Measurements from ENCODE around the gene ZNF821.

DNA sequence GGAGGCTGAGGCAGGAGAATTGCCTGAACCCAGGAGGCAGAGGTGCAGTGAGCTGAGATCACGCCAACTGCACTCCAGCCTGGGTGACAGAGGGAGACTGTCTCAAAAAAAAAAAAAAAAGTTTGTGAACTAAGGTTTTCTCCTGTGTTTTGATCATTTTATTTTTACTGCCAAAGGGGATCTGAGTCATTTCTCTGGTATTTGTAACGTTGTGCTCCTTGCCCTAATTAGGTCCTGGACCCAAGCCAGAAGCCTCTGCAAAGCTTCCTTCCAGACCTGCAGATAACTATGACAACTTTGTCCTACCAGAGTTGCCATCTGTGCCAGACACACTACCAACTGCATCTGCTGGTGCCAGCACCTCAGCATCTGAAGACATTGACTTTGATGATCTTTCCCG is 43.4 kb upstream of the ZNF821 start:
- TF ChIP-seq, protein P1, sequence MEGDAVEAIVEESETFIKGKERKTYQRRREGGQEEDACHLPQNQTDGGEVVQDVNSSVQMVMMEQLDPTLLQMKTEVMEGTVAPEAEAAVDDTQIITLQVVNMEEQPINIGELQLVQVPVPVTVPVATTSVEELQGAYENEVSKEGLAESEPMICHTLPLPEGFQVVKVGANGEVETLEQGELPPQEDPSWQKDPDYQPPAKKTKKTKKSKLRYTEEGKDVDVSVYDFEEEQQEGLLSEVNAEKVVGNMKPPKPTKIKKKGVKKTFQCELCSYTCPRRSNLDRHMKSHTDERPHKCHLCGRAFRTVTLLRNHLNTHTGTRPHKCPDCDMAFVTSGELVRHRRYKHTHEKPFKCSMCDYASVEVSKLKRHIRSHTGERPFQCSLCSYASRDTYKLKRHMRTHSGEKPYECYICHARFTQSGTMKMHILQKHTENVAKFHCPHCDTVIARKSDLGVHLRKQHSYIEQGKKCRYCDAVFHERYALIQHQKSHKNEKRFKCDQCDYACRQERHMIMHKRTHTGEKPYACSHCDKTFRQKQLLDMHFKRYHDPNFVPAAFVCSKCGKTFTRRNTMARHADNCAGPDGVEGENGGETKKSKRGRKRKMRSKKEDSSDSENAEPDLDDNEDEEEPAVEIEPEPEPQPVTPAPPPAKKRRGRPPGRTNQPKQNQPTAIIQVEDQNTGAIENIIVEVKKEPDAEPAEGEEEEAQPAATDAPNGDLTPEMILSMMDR (conservative IDR thresholded peaks at IDR 0.05; ENCODE audit: low read length) = no peak
- no peak for TF ChIP-seq EZH2phosphoT487 (IDR thresholded peaks at IDR 0.05; ENCODE audit: borderline replicate concordance)

All from Loucy (cell line).